CD4-positive, alpha-beta T cell treated with Interleukin-4 for 4 hours (primary cell): ENCODE results near the gene ICOSLG.
"Not testable (repeated sequence)": the region's sequence is repeated elsewhere in the genome, so short reads cannot be mapped to it uniquely, and the experiment has no call there.

Source experiments
- DNase-seq: peaks from one replicate; pipeline ENCODE4 v3.0.0-alpha.2; 2020

Gene ICOSLG, protein sequence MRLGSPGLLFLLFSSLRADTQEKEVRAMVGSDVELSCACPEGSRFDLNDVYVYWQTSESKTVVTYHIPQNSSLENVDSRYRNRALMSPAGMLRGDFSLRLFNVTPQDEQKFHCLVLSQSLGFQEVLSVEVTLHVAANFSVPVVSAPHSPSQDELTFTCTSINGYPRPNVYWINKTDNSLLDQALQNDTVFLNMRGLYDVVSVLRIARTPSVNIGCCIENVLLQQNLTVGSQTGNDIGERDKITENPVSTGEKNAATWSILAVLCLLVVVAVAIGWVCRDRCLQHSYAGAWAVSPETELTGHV

DNA sequence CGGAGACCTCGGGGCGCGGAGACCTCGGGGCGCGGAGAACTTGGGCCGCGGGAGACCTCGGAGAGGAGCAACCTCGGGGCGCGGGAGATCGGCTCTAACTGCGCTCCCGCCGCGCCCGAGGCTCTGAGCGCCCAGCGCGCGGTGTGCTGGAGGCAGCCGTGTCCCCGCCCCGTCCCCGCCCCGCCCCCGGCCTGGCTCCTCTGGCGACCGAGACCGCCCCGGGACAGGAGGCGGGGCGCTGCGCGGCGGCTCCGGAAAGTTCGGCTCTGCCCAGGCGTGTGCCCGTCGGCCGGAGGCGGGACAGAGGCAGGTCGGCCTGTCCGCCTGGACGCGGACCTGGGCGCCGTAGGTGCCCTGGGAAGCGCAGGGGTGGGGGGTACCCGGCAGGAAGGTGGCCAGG is at the start of gene ICOSLG:
Gene ICOSLG, minus strand, starts transcription at position 102 of the 400 bp plus-strand sequence. CDS start 126 bp downstream, outside the sequence.
- DNase-seq: not testable (repeated sequence)

DNA sequence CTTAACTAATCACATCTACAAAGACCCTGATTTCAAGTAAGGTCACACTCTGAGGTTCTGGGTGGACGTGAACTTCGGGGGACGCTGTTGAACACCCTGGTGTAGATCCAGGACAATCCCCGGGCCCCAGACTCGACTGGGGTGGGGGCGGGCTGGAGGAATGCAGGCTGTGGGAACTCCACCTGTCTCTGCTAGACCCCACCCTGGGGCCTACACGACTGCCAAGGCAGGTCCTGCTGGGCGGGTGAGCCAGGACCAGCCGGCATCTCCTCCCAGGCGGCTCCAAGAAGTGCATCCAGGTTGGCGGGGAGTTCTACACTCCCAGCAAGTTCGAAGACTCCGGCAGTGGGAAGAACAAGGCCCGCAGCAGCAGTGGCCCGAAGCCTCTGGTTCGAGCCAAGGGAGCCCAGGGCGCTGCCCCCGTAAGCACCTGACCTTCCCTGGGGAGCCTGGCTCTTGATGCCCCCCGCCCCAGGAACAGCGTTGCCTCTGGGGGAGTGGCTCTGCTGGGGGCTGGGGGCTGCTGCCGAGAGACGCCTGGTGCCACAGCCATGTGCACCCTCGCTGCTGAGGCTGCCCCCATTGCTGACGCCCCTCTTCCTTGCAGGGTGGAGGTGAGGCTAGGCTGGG is 48.8 kb upstream of the ICOSLG start:
- no peak for DNase-seq

DNA sequence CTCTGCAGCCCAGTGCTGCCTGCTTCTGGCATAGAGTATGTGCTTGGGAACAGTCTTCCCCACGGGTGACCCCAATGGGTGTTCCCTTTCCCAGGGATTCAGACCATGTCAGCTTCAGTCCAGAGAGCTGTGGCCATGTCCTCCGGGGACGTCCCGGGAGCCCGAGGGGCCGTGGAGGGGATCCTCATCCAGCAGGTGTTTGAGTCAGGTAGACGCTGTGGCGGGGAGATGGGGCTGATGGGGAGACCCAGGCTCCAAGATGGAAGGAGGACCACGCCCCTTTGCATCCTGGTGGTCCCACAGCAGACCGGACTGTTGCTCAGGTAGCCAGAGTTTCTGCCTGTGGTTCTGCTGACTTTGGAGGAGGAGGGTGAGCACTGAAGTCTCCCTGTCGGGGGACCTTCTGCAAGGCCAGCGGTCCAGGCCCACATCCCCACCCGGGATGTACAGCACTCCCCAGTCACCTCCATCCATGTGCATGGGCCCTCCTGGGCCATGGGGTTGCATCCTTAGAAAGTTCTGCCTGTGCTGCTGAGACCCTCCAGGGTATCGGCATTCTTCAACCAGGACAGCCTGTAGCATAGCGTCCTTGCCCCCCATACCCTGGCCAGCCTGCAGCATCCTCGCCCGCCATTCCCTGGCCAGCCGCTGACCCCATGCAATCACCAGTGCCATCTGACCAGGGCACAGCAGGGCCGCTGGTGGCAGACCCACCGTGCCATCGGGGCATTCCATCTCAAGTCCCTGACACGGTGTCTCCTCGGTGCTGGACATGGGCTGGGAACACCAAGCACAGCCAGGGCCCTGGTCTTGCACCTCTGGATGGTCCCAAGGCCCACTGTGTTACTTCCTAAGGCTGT is 47.7 kb upstream of the ICOSLG start:
- DNase-seq: no peak

DNA sequence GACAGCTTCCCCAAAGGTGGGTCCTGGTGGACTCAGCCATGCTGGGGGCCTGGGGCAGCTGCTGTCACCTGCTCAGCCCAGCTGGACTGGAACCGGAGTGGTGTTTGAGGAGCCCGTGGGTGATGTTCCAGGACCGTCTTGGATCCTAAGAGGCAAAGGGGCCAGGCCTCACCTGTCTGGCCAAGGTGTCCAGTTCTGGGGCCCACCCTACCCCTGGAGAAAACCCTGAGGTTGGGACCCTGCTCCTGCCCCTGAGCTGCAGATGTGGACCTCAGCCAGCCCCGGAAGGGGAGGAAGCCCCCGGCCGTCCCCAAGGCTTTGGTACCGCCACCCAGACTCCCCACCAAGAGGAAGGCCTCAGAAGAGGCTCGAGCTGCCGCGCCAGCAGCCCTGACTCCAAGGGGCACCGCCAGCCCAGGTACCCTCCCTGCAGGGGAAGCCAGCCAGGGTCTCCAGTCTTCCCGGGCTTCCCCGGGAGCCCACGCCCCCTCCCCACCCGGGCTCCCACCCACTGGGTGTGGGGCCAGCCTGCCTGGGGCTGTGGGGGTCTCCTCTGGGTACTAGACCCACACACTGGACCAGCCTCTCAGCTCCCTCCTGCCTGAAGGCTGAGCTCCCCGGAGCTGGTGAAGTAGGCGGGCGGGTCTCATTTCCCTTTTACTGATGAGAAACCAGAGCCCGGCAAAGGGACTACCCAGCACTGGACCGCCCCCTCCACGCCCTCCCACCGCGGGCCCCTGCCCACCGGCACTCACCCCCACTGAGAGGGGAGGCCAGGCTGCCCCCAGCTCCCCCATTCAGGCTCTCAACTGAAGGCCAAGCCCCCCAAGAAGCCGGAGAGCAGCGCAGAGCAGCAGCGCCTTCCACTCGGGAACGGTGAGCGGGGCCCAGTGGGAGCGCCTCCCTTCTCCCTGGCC is 46.2 kb upstream of the ICOSLG start:
- DNase-seq: no peak

DNA sequence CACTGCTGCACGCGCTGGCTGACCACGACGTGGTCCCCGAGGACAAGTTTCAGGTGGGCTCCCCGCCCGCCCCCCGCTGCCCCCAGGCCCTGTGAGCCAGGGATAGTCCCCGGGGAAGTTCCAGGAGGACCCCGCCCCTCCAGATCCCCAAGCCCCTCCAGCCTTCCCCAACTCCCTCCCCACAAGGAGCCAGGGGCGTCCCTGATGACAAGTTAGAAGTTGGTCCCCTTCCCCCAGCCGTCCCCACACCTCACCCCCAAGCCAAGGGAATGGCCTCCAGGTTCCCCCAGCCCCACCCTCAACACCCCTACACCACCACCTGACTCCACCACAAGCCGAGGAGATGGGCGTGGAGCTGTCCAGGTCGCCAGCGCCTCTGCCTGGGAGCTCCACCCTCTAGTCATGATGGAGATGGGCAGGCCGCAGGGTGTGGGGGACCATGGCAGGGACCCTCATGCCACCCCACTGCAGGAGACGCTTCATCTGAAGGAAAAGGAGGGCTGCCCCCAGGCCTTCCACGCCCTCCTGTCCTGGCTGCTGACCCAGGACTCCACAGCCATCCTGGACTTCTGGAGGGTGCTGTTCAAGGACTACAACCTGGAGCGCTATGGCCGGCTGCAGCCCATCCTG is 45.5 kb upstream of the ICOSLG start:
- DNase-seq: no peak

DNA sequence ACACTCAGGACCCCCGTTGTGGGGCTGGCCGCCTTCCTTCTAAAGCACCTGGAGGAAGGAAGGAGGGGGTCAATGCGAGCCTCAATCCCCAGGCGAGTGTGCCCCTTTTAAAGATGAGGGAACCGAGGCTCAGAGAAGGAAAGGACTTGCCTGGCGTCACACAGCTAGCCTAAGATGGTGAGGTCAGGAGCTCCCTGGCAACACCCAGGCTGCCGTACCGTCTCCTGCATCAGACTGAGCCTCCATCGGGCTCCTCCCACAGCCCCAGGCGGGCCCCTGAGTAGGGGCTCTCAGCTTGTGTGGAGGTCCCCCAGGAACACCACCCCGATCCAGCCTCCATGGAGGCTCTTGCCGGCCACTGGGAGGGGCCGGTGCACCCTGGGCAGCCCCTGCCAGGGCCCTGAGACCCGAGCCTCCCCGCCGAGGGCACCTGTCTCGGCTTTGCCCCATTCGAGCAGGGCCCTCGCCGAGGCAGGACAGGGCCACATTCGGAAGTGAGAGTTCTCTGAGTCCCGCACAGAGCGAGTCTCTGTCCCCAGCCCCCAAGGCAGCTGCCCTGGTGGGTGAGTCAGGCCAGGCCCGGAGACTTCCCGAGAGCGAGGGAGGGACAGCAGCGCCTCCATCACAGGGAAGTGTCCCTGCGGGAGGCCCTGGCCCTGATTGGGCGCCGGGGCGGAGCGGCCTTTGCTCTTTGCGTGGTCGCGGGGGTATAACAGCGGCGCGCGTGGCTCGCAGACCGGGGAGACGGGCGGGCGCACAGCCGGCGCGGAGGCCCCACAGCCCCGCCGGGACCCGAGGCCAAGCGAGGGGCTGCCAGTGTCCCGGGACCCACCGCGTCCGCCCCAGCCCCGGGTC is 44.6 kb upstream of the ICOSLG start, which contains the start of gene AIRE:
Gene AIRE, plus strand, starts transcription at position 739 of the 855 bp plus-strand sequence. CDS start 131 bp downstream, outside the sequence.
- DNase-seq: no peak

DNA sequence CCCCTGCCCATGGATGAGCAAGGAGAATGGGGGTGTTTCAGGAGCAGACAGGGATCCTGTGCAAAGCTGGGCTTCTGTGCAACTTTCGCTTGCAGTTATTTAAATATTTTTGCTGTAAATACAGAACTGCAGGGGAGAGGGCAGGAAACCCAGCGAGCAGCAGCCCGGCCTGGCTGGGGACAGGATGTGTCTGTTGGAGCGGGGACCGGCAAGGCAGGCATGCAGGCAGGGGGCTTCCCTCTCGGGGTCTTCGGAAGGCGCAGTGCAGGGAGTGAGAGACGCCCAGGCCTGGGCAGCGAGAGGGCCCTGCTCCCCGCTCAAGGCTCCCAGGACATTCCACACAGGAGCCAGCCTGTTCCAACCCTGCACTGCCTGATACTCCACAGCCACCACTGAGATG is 43.2 kb upstream of the ICOSLG start:
- DNase-seq: no peak

DNA sequence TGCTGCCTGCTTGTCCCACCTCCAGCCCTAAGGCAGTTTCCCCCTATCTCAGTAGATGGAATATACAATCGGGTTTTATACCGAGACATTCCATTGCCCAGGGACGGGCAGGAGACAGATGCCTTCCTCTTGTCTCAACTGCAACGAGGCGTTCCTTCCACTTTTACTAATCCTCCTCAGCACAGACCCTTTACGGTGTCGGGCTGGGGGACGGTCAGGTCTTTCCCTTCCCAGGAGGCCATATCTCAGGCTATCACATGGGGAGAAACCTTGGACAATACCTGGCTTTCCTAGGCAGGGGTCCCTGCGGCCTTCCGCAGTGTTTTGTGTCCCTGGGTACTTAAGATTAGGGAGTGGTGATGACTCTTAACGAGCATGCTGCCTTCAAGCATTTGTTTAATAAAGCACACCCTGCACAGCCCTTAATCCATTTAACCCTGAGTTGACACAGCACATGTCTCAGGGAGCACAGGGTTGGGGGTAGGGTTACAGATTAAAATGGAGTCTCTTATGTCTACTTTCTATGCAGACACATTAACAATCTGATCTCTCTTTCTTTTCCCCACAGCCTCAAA is 42.6 kb upstream of the ICOSLG start:
- not testable (repeated sequence) for DNase-seq

DNA sequence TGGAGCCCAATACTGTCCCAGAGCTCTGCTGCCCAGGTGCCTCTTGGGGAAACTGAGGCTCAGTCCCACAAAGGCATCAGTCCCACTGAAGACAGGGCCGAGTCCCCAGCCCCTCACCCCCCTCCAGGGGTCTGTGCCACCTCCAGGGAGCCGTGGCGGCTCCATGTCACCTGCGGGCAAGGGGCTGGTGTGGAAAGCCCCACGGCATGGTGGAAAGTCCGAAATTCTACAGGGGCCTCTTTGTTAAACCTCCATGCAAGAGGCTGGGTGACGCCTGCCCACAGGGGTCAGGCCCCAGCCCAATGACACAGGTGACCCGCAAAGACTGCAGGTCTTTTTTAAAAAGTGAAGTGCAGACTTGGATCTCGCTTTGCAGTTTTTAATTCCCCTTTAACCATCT is 41.6 kb upstream of the ICOSLG start:
- no peak for DNase-seq

DNA sequence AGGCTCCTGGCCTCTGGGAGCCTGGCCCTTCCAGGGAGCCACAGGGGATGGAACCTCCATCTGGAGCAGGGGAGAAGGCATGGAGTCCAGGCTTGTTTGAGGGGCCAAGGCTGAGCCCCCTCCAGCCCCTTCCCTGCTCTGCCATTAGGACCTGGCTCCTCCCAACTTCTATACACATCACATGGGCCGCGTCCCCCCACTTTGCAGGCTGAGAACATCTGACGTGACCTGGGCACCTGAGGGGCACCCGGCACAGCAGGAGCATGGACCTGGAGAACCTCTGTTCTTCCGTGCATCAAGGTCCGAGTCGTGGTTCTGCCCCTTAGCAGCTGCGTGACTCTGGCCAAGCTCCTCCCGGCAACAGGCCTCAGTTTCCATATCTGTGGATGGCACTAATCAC is 41.1 kb upstream of the ICOSLG start:
- DNase-seq: no peak

DNA sequence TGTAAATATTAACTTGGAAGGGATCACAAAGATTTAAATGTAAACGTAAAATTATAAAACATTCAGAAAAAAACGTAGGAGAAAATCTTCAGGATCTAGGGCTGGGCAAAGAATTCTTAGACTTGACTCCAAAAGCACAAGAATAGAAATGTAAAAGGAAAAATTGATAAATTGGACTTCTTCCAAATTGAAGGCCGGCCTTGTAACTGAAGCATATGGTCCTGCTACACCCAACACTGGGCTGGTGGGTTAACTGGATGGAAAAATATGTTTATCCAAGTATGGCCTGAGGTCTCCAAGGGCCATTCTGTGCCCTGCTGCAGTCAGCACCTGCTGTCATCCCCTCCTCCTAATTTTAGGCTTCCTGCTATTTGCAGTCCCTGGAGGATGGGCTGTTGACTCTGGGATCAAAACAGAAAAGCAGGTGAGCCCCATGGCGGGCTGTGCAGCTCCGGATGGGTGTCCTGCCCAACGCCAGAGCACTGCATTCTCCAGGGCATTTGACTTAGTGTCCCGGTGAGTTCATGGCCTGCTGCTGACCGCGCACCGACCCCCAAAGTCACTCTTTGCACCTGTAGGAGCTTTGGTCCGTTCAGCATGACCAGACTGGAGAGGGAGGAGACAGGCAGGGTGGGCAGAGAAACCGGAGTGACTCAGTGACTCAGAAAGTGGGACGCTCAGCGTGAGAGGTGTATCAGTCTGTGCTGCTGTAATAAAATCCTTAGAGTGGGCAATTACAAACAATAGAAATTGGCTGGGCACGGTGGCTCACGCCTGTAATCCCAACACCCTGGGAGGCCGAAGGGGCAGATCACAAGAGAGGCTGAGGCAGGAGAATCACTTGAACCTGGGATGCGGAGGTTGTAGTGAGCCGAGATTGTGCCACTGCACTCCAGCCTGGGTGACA is 38.9 kb upstream of the ICOSLG start:
- DNase-seq: no peak

DNA sequence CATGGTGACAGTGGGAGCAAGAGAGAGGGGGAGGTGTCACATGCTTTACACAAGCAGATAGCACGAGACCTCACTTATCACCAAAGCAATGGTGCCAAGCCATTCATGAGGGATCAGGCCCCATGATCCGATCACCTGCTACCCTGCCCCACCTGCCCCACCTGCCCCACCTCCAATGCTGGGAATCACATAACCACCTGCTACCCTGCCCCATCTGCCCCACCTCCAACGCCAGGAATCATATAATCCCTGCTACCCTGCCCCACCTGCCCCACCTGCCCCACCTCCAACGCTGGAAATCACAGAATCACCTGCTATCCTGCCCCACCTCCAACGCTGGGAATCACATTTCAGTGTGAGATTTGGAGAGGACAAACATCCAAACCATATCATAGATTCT is 34.3 kb upstream of the ICOSLG start:
- DNase-seq: no peak

DNA sequence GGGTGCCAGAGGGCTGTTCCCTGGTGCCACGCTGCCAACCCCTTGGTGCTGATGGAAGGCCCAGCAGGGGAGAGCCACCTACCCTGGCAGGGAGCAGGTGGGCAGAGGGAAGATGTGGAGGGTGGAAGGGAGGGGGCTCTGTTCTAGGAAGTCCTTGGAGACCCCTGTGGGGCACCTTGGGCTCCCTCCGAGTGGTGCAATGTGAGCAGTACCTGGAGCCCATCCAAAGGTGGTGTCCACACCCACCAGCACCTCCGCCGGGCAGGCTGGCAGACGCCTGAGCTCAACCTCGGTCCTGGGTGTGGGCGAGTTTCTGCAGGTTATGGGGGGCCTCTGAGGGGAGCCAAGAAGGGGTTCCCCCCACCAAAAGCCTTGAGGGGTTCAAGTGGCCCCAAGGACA is 32.3 kb upstream of the ICOSLG start:
- DNase-seq: no peak

DNA sequence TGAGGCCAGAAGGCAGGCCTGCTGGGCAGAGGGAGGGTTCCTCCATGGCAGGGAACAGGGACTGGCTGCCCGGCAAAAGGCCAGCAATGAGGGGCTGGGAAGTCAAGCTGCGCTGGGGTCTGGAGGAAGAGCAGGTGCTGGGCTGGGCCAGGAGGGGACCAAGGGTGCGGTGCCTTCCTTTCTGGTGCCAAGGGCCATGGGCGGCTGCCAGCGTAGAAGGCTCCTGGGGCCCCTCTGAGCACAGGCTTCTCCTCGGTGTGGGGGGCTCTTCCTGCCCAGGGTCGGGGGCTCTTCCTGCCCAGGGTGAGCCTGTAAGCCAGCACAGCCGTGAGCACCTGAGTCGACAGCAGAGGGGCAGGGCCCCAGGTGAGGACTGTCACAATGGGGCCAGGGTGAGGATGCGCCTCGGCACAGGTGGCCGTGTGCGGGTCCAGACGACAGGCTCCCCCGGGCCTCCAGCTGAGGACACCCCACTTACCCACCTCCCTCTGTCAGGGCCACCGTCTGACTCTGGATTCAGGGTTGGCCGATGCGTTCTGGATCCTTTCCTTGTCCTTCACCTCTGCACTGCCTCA is 31.6 kb upstream of the ICOSLG start:
- no peak for DNase-seq

DNA sequence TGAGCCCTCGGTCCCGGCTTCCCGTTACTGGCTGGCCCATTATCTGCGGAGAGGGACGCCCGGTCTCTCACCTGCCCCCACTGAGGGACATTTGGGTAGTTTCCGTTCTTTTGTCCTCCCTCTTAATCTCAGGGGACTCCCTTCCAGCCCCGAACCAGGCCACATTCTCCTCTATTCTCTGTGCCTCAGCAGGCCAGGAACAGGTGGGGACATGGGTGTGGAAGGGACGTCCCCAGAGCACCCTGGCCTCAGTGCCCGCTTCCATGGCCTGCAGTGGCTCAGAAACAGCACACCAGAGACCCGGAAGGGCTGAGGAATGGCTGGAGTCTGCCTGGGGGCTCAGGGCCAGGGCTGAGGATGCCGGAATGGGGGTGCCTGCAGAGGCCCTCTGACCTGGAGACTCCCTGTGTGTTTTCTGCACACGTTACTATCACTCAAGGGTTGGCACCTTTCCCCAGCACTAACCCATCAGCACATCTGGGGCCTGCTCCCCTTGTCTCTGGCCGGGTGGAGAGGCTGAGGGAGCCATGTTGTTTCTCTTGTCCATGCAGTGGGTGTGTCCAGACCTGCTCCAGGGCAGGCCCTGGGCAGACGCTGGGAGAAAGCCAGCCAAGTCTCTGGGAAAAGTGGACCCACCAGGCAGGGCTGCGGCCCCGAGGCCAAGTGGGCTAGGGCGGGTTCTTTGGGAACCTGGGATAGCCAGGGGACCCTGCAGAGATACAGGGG is 31.0 kb upstream of the ICOSLG start:
- no peak for DNase-seq

DNA sequence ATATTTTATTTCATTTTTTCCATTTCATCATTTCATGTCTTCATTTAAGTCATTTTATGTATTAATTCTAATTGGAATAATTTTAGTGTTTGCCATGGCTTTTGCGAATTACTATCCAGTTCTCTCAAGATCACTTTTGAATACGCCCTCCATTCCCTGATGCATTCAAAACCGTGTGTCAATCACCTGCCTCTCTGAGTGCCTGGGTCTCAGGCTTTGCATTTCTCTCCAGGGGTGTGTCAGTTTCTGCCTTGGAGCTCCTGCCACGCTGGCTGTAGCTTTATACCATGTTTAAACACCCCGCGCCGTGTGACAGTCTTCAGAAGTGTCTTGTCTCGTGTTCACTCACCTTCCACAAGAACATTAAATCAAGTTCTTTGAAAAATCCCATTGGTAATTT is 28.3 kb upstream of the ICOSLG start:
- no peak for DNase-seq

DNA sequence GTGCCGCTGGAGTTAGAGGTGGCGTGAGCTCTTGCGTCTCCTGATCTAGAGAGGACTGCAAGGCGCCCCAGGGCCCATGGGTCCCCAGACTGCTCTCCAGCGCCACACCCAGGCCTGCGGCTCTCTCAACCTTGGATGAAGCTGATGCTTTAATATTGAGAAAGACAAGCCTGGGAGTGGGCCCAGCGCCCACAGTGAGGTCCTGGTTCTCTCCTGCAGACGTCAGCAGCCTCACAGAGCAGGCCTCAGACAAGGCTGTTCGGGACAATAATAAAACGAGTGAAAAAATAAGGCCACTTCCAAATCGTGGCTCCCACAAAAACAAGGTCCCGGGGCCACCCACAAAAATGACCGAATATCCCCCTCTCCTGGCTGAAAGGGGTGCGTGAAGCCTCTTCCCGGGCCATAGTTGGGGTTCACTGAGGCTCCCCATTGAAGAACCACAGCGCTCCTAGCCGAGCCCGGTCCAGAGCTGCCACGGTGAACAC is 27.0 kb upstream of the ICOSLG start:
- peak; percentile 24 for DNase-seq

DNA sequence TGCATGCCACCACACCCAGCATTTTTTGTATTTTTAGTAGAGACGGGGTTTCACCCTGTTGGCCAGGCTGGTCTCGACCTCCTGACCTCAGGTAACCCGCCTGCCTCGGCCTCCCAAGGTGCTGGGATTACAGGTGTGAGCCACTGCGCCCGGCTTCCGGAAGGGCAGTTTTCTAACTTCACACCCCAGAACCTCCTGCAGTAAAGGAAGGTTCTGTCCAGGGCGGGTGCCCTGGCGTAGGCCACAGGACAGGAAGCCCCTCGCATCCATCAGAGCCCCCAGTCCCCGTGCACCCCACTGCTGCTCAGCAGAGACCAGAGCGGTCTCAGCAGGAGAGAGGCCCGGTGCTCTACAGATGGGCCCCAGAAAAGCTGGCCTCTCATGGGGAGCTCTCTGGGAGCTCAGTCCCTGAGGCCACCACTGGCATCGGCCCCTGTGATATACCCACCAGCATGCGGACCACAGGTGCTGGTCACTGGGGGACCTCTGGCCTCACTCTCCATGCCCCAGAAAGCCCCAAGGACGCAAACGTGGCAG is 25.1 kb upstream of the ICOSLG start:
- no peak for DNase-seq
